Measurements from ENCODE around the gene ANTKMT.

ANTKMT gene

GRCh38 chr16:700684-701584 lies 20.0 kb upstream of the ANTKMT start:
- no peak for DNase-seq

- no peak for DNase-seq
These were observed 18.6 kb upstream of the ANTKMT start for GRCh38 chr16:702341-702740.

GRCh38 chr16:703406-703805 lies 17.5 kb upstream of the ANTKMT start:
- DNase-seq: no peak

GRCh38 chr16:704047-704446 lies 16.9 kb upstream of the ANTKMT start:
- DNase-seq: no peak

DNA sequence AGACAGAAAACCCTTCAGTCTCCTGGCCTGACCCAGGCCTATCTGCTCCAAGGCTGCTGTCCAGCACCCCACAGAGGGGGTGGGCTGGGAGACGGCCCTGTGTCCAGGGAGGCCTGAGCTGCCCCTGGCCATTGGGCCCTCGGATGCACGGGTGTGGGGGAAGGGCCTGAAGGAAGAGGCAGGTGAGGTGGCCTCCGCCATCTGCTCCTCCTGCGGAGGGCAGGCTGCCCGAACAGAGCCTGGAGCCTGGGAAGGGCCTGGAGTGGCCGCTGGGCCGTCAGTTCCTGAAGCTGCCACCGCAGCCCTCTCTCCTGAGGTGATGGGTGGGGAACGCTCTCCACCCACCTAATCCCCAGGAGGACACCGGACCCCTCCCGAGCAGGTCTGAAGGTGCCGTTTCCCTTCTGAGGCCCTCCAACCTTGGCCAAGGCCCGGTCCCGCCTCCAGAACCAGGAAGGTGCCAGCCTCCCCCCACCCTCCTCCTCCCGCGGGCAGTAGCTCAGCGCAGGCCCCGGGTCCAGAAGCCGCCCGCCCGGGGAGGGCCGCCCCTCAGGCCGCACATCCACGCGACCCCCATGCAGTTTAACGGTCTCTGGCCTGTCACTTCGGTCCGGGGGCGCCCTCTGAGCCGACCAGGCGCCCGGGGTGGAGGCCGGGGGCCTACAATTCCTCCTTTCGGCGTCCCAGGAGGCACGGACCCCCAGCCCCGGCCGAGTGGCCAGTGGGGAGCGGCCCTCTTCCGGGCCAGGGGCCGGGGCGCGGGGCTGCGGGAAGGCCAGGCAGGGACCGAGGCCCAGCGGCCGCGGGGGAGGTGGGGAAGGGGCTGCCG lies 16.2 kb upstream of the ANTKMT start:
- DNase-seq: no peak

DNA sequence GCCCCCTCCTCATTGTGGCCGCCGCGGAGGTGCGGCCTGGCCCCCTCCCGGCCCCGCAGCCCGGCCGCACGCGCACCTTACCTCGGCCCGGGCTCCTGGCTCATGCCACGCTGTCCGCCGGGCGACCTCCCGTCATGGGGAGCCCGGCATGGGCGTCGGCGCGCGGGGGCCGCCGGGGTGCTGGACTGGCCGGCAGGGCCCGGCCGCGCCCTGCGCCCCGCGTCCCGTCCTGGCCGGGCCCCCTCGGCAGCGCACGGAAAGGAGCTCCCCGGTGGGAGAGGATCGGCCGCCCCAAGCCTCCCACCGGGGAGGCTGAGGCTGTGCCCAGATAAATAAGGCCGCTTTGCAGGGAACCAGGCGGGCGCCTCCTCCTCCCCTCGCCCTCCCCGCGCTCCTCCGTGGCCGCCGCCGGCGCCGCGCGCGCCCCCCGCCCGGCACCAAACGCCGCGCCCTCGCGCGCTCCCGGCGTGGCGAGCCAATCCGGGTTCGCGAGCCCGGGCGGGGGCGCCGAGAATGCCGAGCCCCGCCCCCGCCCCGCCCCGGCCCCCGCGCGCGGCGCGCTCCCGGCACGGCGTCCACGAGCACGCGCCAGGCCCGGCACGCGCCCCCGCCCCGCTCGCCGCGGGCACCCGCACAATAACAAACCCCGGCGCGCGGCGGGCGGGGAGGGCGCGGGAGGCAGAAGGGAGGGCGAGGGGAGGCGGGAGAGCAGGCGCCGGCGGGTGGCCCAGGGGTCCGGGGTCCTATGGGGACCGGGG lies 15.3 kb upstream of the ANTKMT start, which contains the start of gene FBXL16:
Gene FBXL16 (minus strand): TSS at position 371 of the 758 bp plus-strand sequence. CDS start 8,396 bp downstream, outside the sequence.
- DNase-seq: no peak

DNA sequence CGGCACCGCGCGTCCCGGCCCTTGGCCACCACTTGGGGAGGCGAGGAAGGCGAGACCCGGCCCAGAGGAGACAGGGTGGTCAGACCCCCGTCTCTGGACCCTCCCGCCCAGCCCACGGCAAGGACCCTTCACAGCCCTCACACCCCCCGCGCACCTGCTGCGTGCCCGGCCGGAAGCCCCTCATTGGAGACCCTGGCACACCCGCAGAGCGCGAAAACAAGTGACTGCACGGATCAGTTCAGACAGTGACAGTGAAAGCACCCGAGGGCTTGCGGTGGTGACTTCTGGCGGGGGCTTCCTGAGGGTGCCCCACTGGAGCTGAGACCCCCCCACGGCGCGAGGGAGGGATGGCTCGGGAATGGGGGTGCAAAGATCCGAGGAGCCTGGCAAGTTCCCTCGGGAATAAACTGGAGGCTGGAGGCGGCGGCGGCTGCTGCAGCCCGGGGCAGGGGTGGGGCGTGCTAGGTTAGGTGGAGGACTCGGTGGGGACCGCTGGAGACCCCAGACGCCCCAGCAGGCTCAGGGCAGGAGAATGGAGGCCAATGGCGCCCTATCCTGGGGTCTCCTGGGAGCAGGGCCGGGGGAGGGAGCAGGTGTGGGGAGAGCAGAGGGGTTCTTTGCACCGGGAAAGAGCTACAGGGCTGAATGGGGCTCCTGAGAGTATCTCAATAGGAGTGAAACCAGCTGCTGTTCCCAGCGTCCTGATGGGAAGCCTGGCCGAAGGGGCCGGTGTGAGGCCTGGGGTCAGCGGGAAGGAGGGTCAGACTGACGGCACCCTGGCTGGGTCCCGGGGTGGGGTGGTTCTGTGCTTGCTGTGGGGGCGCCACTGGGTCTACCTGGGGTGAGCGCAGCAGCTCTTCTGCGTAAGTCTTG lies 14.5 kb upstream of the ANTKMT start:
- no peak for DNase-seq

- DNase-seq: no peak
These were observed 13.8 kb upstream of the ANTKMT start for GRCh38 chr16:707062-707538.

GRCh38 chr16:708019-708418 lies 12.9 kb upstream of the ANTKMT start:
- DNase-seq: no peak

GRCh38 chr16:708959-709358 lies 12.0 kb upstream of the ANTKMT start:
- no peak for DNase-seq

DNA sequence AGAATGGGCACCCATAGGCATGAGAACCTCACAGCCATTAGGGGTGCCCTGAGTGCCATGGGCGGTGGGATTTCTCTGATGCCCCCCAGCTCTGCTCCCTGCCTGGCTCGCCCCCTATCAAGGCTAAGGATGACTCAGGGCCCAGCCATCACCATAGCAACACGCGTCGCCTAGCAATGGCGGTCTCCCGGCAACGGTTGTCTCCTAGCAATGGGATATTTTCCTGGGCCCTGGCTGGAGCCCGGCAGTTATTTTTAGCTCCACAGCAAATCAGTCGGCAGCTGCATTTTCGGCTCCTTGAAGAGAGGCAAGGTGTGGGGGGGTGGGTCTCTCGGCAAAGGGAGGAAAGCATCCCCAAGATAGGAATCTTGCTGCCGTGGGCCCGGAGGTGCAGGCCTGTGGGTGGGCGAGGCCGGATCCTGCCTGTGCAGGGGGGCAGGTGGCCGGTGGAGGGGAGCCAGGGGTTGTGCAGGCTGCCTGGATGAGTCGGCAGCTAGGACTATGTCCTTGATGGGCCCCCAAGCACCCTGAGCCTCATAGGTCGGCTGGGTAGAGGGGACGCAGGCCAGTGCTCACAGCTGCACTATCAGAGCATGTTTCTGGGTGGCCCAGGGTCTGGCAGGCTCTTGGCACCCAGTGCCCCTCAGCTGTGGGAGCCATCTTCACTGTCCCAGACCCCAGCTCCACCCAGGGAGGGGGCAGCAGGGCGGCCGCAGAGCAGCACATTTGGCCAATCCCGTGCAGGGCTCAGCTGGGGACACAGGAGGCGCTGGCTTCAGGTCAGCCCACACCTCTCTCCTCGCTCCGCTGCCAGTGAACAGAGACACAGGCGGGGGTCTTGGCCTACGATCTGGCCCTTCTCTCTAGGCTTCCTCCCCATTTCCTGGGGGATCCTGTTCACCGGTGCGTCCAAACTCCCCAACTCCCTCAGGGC lies 11.1 kb upstream of the ANTKMT start:
- DNase-seq: peak; percentile 77

DNA sequence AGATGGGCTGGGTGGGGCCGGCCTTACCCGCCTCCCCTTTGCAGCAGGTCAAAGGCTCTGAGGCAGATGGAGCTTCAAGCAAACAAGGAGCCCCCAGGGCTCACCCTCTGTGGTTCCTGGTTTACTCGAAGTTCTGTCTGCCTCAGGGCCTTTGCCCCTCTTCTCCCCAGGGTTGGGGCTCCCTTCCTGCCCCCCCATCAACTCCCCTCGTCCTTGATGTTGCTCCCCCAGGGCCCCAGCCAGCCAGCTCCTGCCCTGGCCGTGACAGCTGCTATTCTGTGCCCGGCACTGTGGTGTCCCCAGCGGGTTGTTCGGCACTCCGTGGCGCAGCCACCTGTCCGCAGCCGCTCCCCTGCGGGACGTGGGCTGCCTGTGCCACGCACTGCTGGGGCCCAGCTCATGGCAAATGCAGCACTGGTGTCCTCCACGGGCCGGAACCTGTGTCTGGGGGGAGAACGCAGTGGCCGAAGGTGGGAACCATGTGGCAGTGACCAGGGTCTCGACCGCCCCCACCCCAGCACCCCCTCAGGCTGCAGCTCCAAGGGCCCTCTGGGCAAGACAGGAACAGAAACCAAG lies 10.4 kb upstream of the ANTKMT start:
- no peak for DNase-seq

- no peak for DNase-seq
These were observed 9.9 kb upstream of the ANTKMT start for GRCh38 chr16:711084-711483.

- DNase-seq: peak; percentile 57
These were observed 9.2 kb upstream of the ANTKMT start for GRCh38 chr16:711548-712320.

DNA sequence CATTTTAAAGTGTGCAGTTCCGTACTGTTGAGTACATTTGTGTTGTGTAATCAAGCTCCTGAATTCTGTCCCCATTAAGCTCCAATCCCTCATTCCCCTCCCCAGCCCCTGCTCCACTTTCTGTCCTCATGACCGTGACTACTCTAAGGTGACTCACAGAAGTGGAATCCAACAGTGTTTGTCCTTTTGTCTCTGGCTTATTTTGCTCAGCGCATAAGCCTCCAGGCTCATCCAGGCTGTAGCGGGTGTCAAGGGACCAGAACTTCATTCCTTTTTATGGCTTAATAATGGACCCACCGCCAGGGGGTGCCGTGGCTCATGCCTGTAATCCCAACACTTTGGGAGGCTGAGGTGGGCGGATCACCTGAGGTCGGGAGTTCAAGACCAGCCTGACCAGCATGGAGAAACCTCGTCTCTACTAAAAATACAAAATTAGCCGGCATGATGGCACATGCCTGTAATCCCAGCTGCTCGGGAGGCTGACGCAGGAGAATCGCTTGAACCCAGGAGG lies 8.2 kb upstream of the ANTKMT start:
- peak; percentile 95 for DNase-seq

- no peak for DNase-seq
These were observed 6.9 kb upstream of the ANTKMT start for GRCh38 chr16:714079-714478.

DNA sequence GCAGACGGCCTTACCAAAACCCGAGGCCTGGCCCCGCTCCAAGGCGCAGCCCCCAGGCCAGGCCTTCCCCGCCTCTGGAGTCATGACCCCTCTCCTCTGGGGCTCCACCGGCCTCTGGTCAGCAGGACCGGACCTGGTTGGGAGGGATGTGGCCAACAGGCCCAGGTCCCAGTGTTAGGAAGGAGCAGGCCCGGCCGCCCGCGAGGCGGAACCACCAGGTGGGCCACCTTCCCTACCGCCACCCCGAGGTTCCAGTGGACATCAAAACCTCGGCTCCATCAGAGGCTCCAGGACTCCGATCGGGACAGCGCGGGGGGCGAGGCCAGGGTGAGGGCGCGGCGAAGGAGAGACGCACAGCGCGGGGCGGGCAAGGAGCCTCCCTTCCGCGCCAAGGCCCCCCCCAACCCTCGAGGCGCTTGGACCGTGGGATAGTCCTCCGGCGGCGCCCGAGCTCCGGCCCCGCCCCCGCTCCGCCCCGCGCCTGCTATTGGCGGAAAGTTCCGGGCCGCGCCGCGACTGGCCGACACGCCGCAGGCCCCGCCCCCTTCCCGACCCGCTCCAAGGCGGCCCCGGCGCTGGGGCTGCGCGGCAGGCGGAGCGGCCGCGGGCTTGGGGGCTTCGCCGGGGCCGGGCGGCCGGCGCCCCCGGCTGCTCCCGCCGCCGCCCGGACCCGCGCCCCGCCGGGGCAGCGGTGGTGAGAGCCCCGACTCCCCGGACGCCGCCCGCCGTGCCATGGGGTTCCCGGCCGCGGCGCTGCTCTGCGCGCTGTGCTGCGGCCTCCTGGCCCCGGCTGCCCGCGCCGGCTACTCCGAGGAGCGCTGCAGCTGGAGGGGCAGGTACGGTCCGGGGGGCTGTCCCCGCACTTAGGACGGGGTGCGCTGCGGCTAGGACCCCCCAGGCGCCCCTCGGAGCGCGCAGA lies 6.1 kb upstream of the ANTKMT start, which contains the start of gene METRN:
Gene METRN (plus strand): TSS at position 561 of the 919 bp plus-strand sequence. CDS start 172 bp downstream, at position 733.
- DNase-seq: peak; percentile 84
